Astrocyte (in vitro differentiated cells and primary cell): Measurements from ENCODE around the gene DUSP1. TPM values are rescaled to one million over a fixed set of nuclear protein-coding genes. Genes with fewer than 3 reads are reported as not detected.

Experiments
- DNase-seq: peaks from one replicate; pipeline ENCODE4 v3.0.0-alpha.2; 2010; ENCODE audit warnings: low read depth
- FAIRE-seq: peaks from 2 replicates; lab custom pipeline; 2011; peaks lifted over from hg19 to GRCh38; lab: Jason Lieb, UNC
- H2AFZ ChIP-seq: 2 replicates; pipeline ENCODE4 v1.6.0; 2012; ENCODE audit warnings: low read depth, low read length, inconsistent platforms
- H3K27ac ChIP-seq: 2 replicates; pipeline ENCODE4 v1.5.1; 2011; ENCODE audit warnings: low read depth, low read length, inconsistent platforms
- H3K27me3 ChIP-seq: 2 replicates; pipeline ENCODE4 v1.6.0; 2011; ENCODE audit warnings: low read length, inconsistent platforms; ENCODE audit not compliant: insufficient read depth
- H3K36me3 ChIP-seq: 2 replicates; pipeline ENCODE4 v1.5.1; 2011; ENCODE audit warnings: low read length, inconsistent platforms; ENCODE audit not compliant: insufficient read depth
- H3K4me1 ChIP-seq: 2 replicates; pipeline ENCODE4 v1.5.1; 2011; ENCODE audit warnings: low read length, inconsistent platforms; ENCODE audit not compliant: insufficient read depth
- H3K4me2 ChIP-seq: 2 replicates; pipeline ENCODE4 v1.6.0; 2012; ENCODE audit warnings: low read length, inconsistent platforms
- H3K4me3 ChIP-seq: 2 replicates; pipeline ENCODE4 v1.5.1; 2011; ENCODE audit warnings: low read depth, mild to moderate bottlenecking, low read length, inconsistent platforms; ENCODE audit not compliant: insufficient read depth
- H3K79me2 ChIP-seq: 2 replicates; pipeline ENCODE4 v1.6.0; 2012; ENCODE audit warnings: mild to moderate bottlenecking, low read length, inconsistent platforms; ENCODE audit not compliant: insufficient read depth
- H3K9ac ChIP-seq: 2 replicates; pipeline ENCODE4 v1.6.0; 2012; ENCODE audit warnings: mild to moderate bottlenecking, low read length, inconsistent platforms
- H3K9me3 ChIP-seq: 2 replicates; pipeline ENCODE4 v1.5.1; 2012; ENCODE audit warnings: low read depth, mild to moderate bottlenecking, low read length, inconsistent platforms; ENCODE audit not compliant: insufficient read depth
- H4K20me1 ChIP-seq: 2 replicates; pipeline ENCODE4 v1.6.0; 2012; ENCODE audit warnings: low read length, inconsistent platforms; ENCODE audit not compliant: insufficient read depth
- H3K27ac Mint-ChIP-seq: one replicate; pipeline ENCODE4 v1.8.0; 2021; ENCODE audit warnings: mild to moderate bottlenecking, mixed read lengths; ENCODE audit not compliant: unreplicated experiment
- H3K27me3 Mint-ChIP-seq: one replicate; pipeline ENCODE4 v1.8.0; 2021; ENCODE audit warnings: low read depth, mixed read lengths; ENCODE audit not compliant: unreplicated experiment
- H3K36me3 Mint-ChIP-seq: one replicate; pipeline ENCODE4 v1.8.0; 2021; ENCODE audit warnings: low read depth, mixed read lengths; ENCODE audit not compliant: unreplicated experiment
- H3K4me1 Mint-ChIP-seq: one replicate; pipeline ENCODE4 v1.8.0; 2021; ENCODE audit warnings: low read depth, mixed read lengths; ENCODE audit not compliant: unreplicated experiment
- H3K4me3 Mint-ChIP-seq: one replicate; pipeline ENCODE4 v1.8.0; 2021; ENCODE audit warnings: mild to moderate bottlenecking, moderate library complexity, mixed read lengths; ENCODE audit not compliant: unreplicated experiment
- H3K9me3 Mint-ChIP-seq: one replicate; pipeline ENCODE4 v1.8.0; 2021; ENCODE audit warnings: mild to moderate bottlenecking, mixed read lengths; ENCODE audit not compliant: unreplicated experiment
- CTCF ChIP-seq: IDR thresholded peaks from 2 replicates; pipeline ENCODE4 v1.5.1; 2011; ENCODE audit warnings: low read depth, mild to moderate bottlenecking, inconsistent platforms, low read length, moderate library complexity; ENCODE audit not compliant: insufficient read depth
- EZH2 ChIP-seq: IDR thresholded peaks from 2 replicates; pipeline ENCODE4 v1.6.1; 2012; ENCODE audit warnings: mild to moderate bottlenecking, low read length, inconsistent platforms; ENCODE audit not compliant: insufficient read depth
- total RNA-seq: library from RNA; stranded (reverse); gene quantifications from 2 replicates; pipeline ENCODE4 v1.2.1, GENCODE V29; 2021

Gene DUSP1
- total RNA-seq, 1 donor from 2014 or later, result 90.1 TPM

GRCh38 chr5:172773481-172774469, 2.8 kb upstream of the DUSP1 start:
- Histone ChIP-seq H3K9ac (peak overlapping the region; percentile 98), H3K4me3 (no peak overlapping the region), H4K20me1 (peaks cover 20% of the 10 kb centered on the region), H3K27ac (peak overlapping the region; percentile 100), H3K4me2 (peak overlapping the region; percentile 89), H3K27me3 (no peaks in the 10 kb centered on the region), H3K36me3 (peaks cover 11% of the 10 kb centered on the region), H3K4me1 (peaks cover 46% of the 10 kb centered on the region), H2AFZ (no peak overlapping the region), H3K79me2 (peaks cover 22% of the 10 kb centered on the region), H3K9me3 (no peaks in the 10 kb centered on the region)
- TF ChIP-seq EZH2 (no peak), CTCF (no peak)
- FAIRE-seq, result no peak
- peak; percentile 65 for DNase-seq
- Mint-ChIP-seq H3K27me3 (no peaks in the 10 kb centered on the region), H3K4me3 (no peak overlapping the region), H3K27ac (peak overlapping the region; percentile 99), H3K9me3 (no peaks in the 10 kb centered on the region), H3K36me3 (peaks cover 7% of the 10 kb centered on the region), H3K4me1 (peaks cover 44% of the 10 kb centered on the region)

GRCh38 chr5:172772112-172772906, 1.3 kb upstream of the DUSP1 start:
- Histone ChIP-seq H4K20me1 (peaks cover 35% of the 10 kb centered on the region), H3K4me3 (peak overlapping the region; percentile 56), H2AFZ (no peak overlapping the region), H3K9ac (peak overlapping the region; percentile 98), H3K9me3 (no peaks in the 10 kb centered on the region), H3K27me3 (no peaks in the 10 kb centered on the region), H3K4me1 (peaks cover 42% of the 10 kb centered on the region), H3K4me2 (peak overlapping the region; percentile 89), H3K79me2 (peaks cover 36% of the 10 kb centered on the region), H3K27ac (peak overlapping the region; percentile 100), H3K36me3 (peaks cover 25% of the 10 kb centered on the region)
- peak overlapping the region; percentile 99 for H3K27ac Mint-ChIP-seq
- no peaks in the 10 kb centered on the region for H3K27me3 Mint-ChIP-seq
- FAIRE-seq (peak; percentile 37), DNase-seq (peak; percentile 94)
- no peaks in the 10 kb centered on the region for H3K9me3 Mint-ChIP-seq
- peaks cover 16% of the 10 kb centered on the region for H3K36me3 Mint-ChIP-seq
- H3K4me1 Mint-ChIP-seq, result peaks cover 38% of the 10 kb centered on the region
- H3K4me3 Mint-ChIP-seq, result peak overlapping the region; percentile 81
- TF ChIP-seq EZH2 (no peak), CTCF (peak; percentile 61)
